GM10266 (cell line): ENCODE measurements around the gene TMA7.

ENCODE experiments used
- DNase-seq: peaks from one replicate; pipeline ENCODE4 v3.0.0; 2012; ENCODE audit errors: extremely low spot score
- TF ChIP-seq, protein P1 (sequence below): IDR thresholded peaks from 2 replicates; pipeline ENCODE4 v1.5.1; 2012; ENCODE audit warnings: mild to moderate bottlenecking, low read depth; ENCODE audit not compliant: control insufficient read depth, insufficient read depth; ENCODE audit errors: missing control alignments

Gene TMA7

GRCh38 chr3:48411041-48411588, 28.9 kb upstream of the TMA7 start:
- DNase-seq, result no peak
- TF ChIP-seq, protein P1, sequence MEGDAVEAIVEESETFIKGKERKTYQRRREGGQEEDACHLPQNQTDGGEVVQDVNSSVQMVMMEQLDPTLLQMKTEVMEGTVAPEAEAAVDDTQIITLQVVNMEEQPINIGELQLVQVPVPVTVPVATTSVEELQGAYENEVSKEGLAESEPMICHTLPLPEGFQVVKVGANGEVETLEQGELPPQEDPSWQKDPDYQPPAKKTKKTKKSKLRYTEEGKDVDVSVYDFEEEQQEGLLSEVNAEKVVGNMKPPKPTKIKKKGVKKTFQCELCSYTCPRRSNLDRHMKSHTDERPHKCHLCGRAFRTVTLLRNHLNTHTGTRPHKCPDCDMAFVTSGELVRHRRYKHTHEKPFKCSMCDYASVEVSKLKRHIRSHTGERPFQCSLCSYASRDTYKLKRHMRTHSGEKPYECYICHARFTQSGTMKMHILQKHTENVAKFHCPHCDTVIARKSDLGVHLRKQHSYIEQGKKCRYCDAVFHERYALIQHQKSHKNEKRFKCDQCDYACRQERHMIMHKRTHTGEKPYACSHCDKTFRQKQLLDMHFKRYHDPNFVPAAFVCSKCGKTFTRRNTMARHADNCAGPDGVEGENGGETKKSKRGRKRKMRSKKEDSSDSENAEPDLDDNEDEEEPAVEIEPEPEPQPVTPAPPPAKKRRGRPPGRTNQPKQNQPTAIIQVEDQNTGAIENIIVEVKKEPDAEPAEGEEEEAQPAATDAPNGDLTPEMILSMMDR, result no peak

GRCh38 chr3:48411606-48412374, 28.3 kb upstream of the TMA7 start:
- DNase-seq, result no peak
- TF ChIP-seq, protein P1, result no peak

DNA sequence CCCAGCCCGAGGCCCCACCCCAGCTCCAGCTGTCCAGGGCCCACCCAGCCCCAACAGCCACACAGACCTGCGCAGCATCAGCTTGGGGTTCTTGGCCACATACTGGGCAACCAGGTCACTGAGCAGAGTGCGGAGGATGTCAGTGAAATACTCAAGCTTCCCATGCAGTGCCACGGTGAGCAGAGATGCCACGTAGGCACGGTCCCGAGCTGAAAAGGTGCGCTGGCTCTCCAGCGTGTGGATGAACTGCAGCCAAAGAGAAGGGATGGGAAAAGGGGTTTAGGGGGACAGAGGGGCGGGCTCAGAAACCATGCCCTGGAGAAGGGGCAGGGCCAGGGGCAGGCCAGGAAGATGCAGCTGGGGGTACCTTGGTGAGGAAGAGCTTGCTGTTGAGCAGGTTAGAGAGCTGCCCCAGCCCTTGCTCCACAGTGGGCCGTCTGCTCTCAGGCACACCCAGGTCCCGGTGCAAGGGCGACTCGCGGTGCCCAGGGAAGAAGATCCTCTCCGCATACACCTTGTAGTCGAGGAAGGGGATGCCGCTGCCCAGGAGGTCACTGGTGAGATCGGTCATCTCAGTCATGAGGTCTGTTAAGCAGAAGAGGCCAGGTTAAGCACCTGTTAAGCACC, 27.6 kb upstream of the TMA7 start:
- no peak for DNase-seq
- TF ChIP-seq, protein P1, result no peak

DNA sequence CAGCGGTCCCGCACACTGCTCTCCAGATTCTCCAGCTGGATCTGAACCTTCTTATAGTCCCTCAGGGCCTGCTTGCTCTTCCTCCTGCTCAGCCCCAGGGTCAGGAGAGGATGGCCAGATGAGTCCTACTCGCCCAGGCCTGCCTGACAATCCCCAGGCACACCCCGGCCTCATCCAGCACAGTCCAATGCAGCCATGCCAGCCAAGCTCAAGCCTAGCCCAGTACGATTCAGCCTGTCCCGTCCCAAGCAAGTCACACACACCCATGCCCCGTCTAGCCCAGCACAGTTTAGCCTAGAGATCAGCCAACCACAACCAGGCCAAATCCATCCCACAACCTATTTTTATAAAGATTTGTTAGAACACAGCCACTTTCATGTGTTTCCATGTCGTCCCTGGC, 27.0 kb upstream of the TMA7 start:
- TF ChIP-seq, protein P1, result no peak
- DNase-seq, result no peak

GRCh38 chr3:48413611-48414010, 26.4 kb upstream of the TMA7 start:
- no peak for DNase-seq
- TF ChIP-seq, protein P1, result no peak

- no peak for DNase-seq
- TF ChIP-seq, protein P1, result no peak
Measured at GRCh38 chr3:48414376-48415250, 25.4 kb upstream of the TMA7 start.
